Measurements from ENCODE around the gene MYO6.
A peak's percentile ranks its signal among the peaks of the same experiment; 100 is the strongest.

The MYO6 gene

GRCh38 chr6:75848274-75848673 is 99.2 kb downstream of the MYO6 start:
- ChIA-PET POLR2A (no interaction called here), CTCF (no interaction called here)
- Histone ChIP-seq H3K9me3 (ENCODE audit: control insufficient read depth, insufficient read depth, low read depth, low read length) (no peaks in the 10 kb centered on the region), H3K36me3 (ENCODE audit: control insufficient read depth in 2 of 2, insufficient read depth in 1 of 2, low read length in 2 of 2) (peaks cover 0 to 3% of the 10 kb centered on the region in 2 experiments; a peak in 2 of 3 replicates), H3K4me1 (ENCODE audit: control insufficient read depth, insufficient read depth, low read length) (peaks cover 21% of the 10 kb centered on the region), H3K4me3 (ENCODE audit: low read depth, low read length) (no peak overlapping the region), H3K27ac (ENCODE audit: extremely low read depth, low read depth, low read length) (no peak overlapping the region)
- no peak for TF ChIP-seq ZSCAN4 (tag by site-specific recombination; IDR thresholded peaks at IDR 0.05)
- TF ChIP-seq ZSCAN30 (tag by site-specific recombination; IDR thresholded peaks at IDR 0.05): no peak
- no peak for TF ChIP-seq ZNF391 (tag by site-specific recombination; IDR thresholded peaks at IDR 0.05; ENCODE audit: borderline replicate concordance, low read depth)
- no peak for TF ChIP-seq ZNF654 (tag by site-specific recombination; IDR thresholded peaks at IDR 0.05; ENCODE audit: low read depth)
- no peak for TF ChIP-seq ZNF707 (tag by site-specific recombination; IDR thresholded peaks at IDR 0.05)
- no peak for TF ChIP-seq ZNF350 (tag by site-specific recombination; IDR thresholded peaks at IDR 0.05)
- no peak for TF ChIP-seq ZNF138 (tag by site-specific recombination; IDR thresholded peaks at IDR 0.05; ENCODE audit: borderline replicate concordance)
- TF ChIP-seq ZNF623 (tag by site-specific recombination; IDR thresholded peaks at IDR 0.05): no peak
- no peak for TF ChIP-seq ZNF366 (tag by site-specific recombination; conservative IDR thresholded peaks at IDR 0.05)
- TF ChIP-seq ZNF571 (tag by site-specific recombination; IDR thresholded peaks at IDR 0.05): no peak
- no peak for TF ChIP-seq ZNF660 (tag by site-specific recombination; IDR thresholded peaks at IDR 0.05)
- TF ChIP-seq ZNF645 (tag by site-specific recombination; IDR thresholded peaks at IDR 0.05): no peak
- no peak for TF ChIP-seq PRDM6 (tag by site-specific recombination; IDR thresholded peaks at IDR 0.05)
- TF ChIP-seq YY1 (tag by site-specific recombination; IDR thresholded peaks at IDR 0.05): no peak
- no peak for TF ChIP-seq ZNF157 (tag by site-specific recombination; IDR thresholded peaks at IDR 0.05)

- H3K4me1 ChIP-seq (ENCODE audit: control insufficient read depth, insufficient read depth, low read length): peaks cover 21% of the 10 kb centered on the region
- CTCF ChIA-PET: interaction anchor here (0.6 to 1.1 kb wide), 4 partner anchors 26 to 342 kb away, joined by 3 to 4 read pairs (median 4); no protein-coding TSS in a partner anchor
- no peak overlapping the region for H3K27ac ChIP-seq (ENCODE audit: extremely low read depth, low read depth, low read length)
- POLR2A ChIA-PET: no interaction called here
- no peaks in the 10 kb centered on the region for H3K9me3 ChIP-seq (ENCODE audit: control insufficient read depth, insufficient read depth, low read depth, low read length)
- H3K36me3 ChIP-seq (ENCODE audit: control insufficient read depth in 2 of 2, insufficient read depth in 1 of 2, low read length in 2 of 2): peaks cover 0 to 3% of the 10 kb centered on the region in 2 experiments; a peak in 2 of 3 replicates
- no peak overlapping the region for H3K4me3 ChIP-seq (ENCODE audit: low read depth, low read length)
- TF ChIP-seq ZSCAN4 (tag by site-specific recombination; IDR thresholded peaks at IDR 0.05) (no peak), ZNF184 (tag by site-specific recombination; IDR thresholded peaks at IDR 0.05) (no peak), PRDM6 (tag by site-specific recombination; IDR thresholded peaks at IDR 0.05) (peak; percentile 49; the same call in 1 of the 2 replicates), ZBTB17 (tag by site-specific recombination; IDR thresholded peaks at IDR 0.05) (no peak)
These were observed 100.4 kb downstream of the MYO6 start for GRCh38 chr6:75849329-75850025.
